ENCODE measurements around the gene DCAF7.

Gene DCAF7

GRCh38 chr17:63537991-63538692, 12.1 kb upstream of the DCAF7 start:
- DNase-seq (ENCODE audit: low read depth), result no peak
- H3K4me3 ChIP-seq (ENCODE audit: low read depth, low read length), result no peak overlapping the region
- TF ChIP-seq CTCF (IDR thresholded peaks at IDR 0.05; ENCODE audit: low read depth, low read length) (no peak), MYC (IDR thresholded peaks at IDR 0.05; ENCODE audit: low read depth, low read length) (no peak), POLR2A (IDR thresholded peaks at IDR 0.05; ENCODE audit: extremely low read depth, insufficient read length) (no peak), MAX (IDR thresholded peaks at IDR 0.05; ENCODE audit: low read depth, low read length) (no peak)

- TF ChIP-seq MYC (IDR thresholded peaks at IDR 0.05; ENCODE audit: low read depth, low read length), result no peak
- TF ChIP-seq POLR2A (IDR thresholded peaks at IDR 0.05; ENCODE audit: extremely low read depth, insufficient read length), result no peak
- no peak overlapping the region for H3K4me3 ChIP-seq (ENCODE audit: low read depth, low read length)
- DNase-seq (ENCODE audit: low read depth), result no peak
These were observed 11.3 kb upstream of the DCAF7 start for GRCh38 chr17:63538693-63539595.

- no peak overlapping the region for H3K4me3 ChIP-seq (ENCODE audit: low read depth, low read length)
- no peak for DNase-seq (ENCODE audit: low read depth)
- TF ChIP-seq MAX (IDR thresholded peaks at IDR 0.05; ENCODE audit: low read depth, low read length) (no peak), MYC (IDR thresholded peaks at IDR 0.05; ENCODE audit: low read depth, low read length) (no peak), POLR2A (IDR thresholded peaks at IDR 0.05; ENCODE audit: extremely low read depth, insufficient read length) (no peak), CTCF (IDR thresholded peaks at IDR 0.05; ENCODE audit: low read depth, low read length) (no peak)
These were observed 9.7 kb upstream of the DCAF7 start for GRCh38 chr17:63540590-63540989.

- no peak for DNase-seq (ENCODE audit: low read depth)
- no peak overlapping the region for H3K4me3 ChIP-seq (ENCODE audit: low read depth, low read length)
- TF ChIP-seq MYC (IDR thresholded peaks at IDR 0.05; ENCODE audit: low read depth, low read length) (no peak), MAX (IDR thresholded peaks at IDR 0.05; ENCODE audit: low read depth, low read length) (no peak), CTCF (IDR thresholded peaks at IDR 0.05; ENCODE audit: low read depth, low read length) (no peak), POLR2A (IDR thresholded peaks at IDR 0.05; ENCODE audit: extremely low read depth, insufficient read length) (no peak)
These were observed 8.1 kb upstream of the DCAF7 start for GRCh38 chr17:63542218-63542545.

- TF ChIP-seq CTCF (IDR thresholded peaks at IDR 0.05; ENCODE audit: low read depth, low read length) (no peak), MAX (IDR thresholded peaks at IDR 0.05; ENCODE audit: low read depth, low read length) (no peak), MYC (IDR thresholded peaks at IDR 0.05; ENCODE audit: low read depth, low read length) (no peak), POLR2A (IDR thresholded peaks at IDR 0.05; ENCODE audit: extremely low read depth, insufficient read length) (no peak)
- no peak overlapping the region for H3K4me3 ChIP-seq (ENCODE audit: low read depth, low read length)
- DNase-seq (ENCODE audit: low read depth), result no peak
These were observed 7.1 kb upstream of the DCAF7 start for GRCh38 chr17:63542942-63543821.
